ENCODE data around the gene LARGE1. TPM values are rescaled to one million over a fixed set of nuclear protein-coding genes. Genes with fewer than 3 reads are reported as not detected.

LARGE1 gene
- total and polyA plus RNA-seq, 9 of the 15 experiments (the other 6 are each of a cell fraction or from before 2014, with no cell fraction given), result 0.01 to 0.66 (median 0.14) TPM; not detected in 2

DNA sequence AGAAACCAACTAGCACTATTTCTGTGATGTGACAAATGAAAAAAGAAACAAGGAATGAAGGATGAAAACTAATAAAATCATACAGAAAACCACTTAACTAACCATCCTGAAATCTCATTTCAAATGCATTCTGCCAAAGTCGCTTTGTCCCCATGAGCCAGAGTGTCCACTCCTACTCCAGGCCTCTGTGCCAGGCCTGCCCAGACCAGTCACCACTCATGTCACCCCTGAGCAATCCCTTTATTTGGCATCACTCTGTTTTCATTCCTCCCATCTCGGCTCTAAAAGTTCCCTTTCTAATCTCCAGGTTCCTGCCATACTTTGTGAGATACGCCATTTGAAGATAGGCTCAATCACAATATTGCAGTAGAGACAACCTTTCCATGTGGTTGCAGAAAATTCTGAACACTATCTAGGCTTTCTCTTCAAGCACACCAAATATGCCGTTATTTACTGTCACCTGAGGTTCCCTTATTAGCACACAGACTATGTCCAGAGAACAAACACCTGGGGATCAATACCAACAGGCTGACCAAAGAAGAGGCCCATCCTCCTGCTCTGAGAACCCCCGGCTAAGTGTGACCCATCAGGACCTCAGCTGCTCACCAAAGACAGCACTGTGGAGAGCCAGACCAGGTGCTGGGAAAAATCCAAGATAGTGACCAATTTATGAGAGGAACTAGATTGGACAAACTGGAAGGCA lies 202.4 kb downstream of the LARGE1 start:
- 2% methylated on average over 4 of the region's 5 CpGs for WGBS (ENCODE audit: insufficient coverage, low coverage, missing lambda C conversion rate)
- Histone ChIP-seq H3K9ac (ENCODE audit: insufficient read depth in 1 of 2, low read depth in 2 of 2, low read length in 2 of 2) (no peak overlapping the region), H4K20me1 (replicated peaks; ENCODE audit: control insufficient read depth, insufficient read depth, low read length) (no peaks in the 10 kb centered on the region), H3K4me1 (replicated peaks in 1 of 2; ENCODE audit: control insufficient read depth in 2 of 2, insufficient read depth in 2 of 2, low read length in 2 of 2) (no peaks in the 10 kb centered on the region), H2AFZ (ENCODE audit: low read depth, low read length) (no peak overlapping the region), H3K36me3 (ENCODE audit: control insufficient read depth, insufficient read depth, low read length) (no peaks in the 10 kb centered on the region), H3K27me3 (ENCODE audit: control insufficient read depth in 2 of 2, insufficient read depth in 2 of 2, low read length in 2 of 2) (no peaks in the 10 kb centered on the region), H3K4me3 (no peak overlapping the region), H3K9me1 (ENCODE audit: control insufficient read depth, insufficient read depth, low read length) (no peaks in the 10 kb centered on the region), H3K27ac (ENCODE audit: extremely low read depth, low read depth, low read length) (no peak overlapping the region), H3K79me2 (ENCODE audit: control insufficient read depth, insufficient read depth, low read length) (no peaks in the 10 kb centered on the region), H3K4me2 (ENCODE audit: insufficient read depth, low read length) (no peak overlapping the region), H3K9me3 (replicated peaks; ENCODE audit: control insufficient read depth, insufficient read depth, low read depth, low read length) (no peaks in the 10 kb centered on the region)
- no TSS peak for BruUV-seq (replicated peaks)
- ATAC-seq (no peak), DNase-seq (ENCODE audit: extremely low read depth in 1 of 4, low spot score in 3 of 4) (no peak), FAIRE-seq (no peak)
- in situ Hi-C loops (cut with MboI) (no loop called here), intact Hi-C loops (cut with micrococcal nuclease) (no loop called here)
- TF ChIP-seq ZNF274 (IDR thresholded peaks at IDR 0.05; ENCODE audit: borderline replicate concordance, low read depth, low read length) (no peak), ZFP1 (CRISPR knock-in tag; IDR thresholded peaks at IDR 0.05) (no peak), ZC3H8 (IDR thresholded peaks at IDR 0.05) (no peak), ZNF239 (CRISPR knock-in tag; IDR thresholded peaks at IDR 0.05) (no peak), RBM15 (IDR thresholded peaks at IDR 0.05; ENCODE audit: insufficient read depth, low read length) (no peak), MCM7 (IDR thresholded peaks at IDR 0.05) (no peak), ETS2 (tag; IDR thresholded peaks at IDR 0.05; ENCODE audit: borderline replicate concordance, poor library complexity, severe bottlenecking) (no peak), CHD7 (IDR thresholded peaks at IDR 0.05; ENCODE audit: low read depth, low read length) (no peak)
- POLR2A ChIA-PET, result no interaction called here
- CTCF ChIA-PET (ENCODE audit: low intra/inter-chr PET ratio), result no interaction called here

All from K562 (cell line).